NCI-H1436 treated with DMSO at 0.1 percent for 48 hours (cell line): Measurements from ENCODE around the gene SEMA5A.
"Not testable (repeated sequence)": the region's sequence is repeated elsewhere in the genome, so short reads cannot be mapped to it uniquely, and the experiment has no call there.

Experiments used
- DNase-seq: peaks from one replicate; lab custom pipeline; 2025; lab: John Stamatoyannopoulos, UW

SEMA5A gene

GRCh38 chr5:9354336-9355081 is 191.4 kb downstream of the SEMA5A start:
- DNase-seq = no peak

- DNase-seq = not testable (repeated sequence)
Observed at GRCh38 chr5:9353048-9353447, 192.8 kb downstream of the SEMA5A start.

GRCh38 chr5:9351546-9351945 is 194.3 kb downstream of the SEMA5A start:
- DNase-seq = no peak

GRCh38 chr5:9350301-9350797 is 195.5 kb downstream of the SEMA5A start:
- DNase-seq = no peak

- DNase-seq = no peak
Observed at GRCh38 chr5:9348401-9348996, 197.4 kb downstream of the SEMA5A start.

GRCh38 chr5:9347541-9348295 is 198.2 kb downstream of the SEMA5A start:
- no peak for DNase-seq

GRCh38 chr5:9347032-9347431 is 198.8 kb downstream of the SEMA5A start:
- no peak for DNase-seq

GRCh38 chr5:9344751-9345240 is 201.1 kb downstream of the SEMA5A start:
- DNase-seq = no peak

- no peak for DNase-seq
Observed at GRCh38 chr5:9343146-9343850, 202.6 kb downstream of the SEMA5A start.

GRCh38 chr5:9342161-9342787 is 203.6 kb downstream of the SEMA5A start:
- no peak for DNase-seq

GRCh38 chr5:9340085-9340484 is 205.8 kb downstream of the SEMA5A start:
- DNase-seq = no peak

GRCh38 chr5:9339206-9339818 is 206.6 kb downstream of the SEMA5A start:
- no peak for DNase-seq

- DNase-seq = no peak
Observed at GRCh38 chr5:9338796-9339195, 207.1 kb downstream of the SEMA5A start.

- no peak for DNase-seq
Observed at GRCh38 chr5:9337928-9338595, 207.8 kb downstream of the SEMA5A start.

- DNase-seq = no peak
Observed at GRCh38 chr5:9335754-9336495, 209.9 kb downstream of the SEMA5A start.

GRCh38 chr5:9335269-9335668 is 210.6 kb downstream of the SEMA5A start:
- DNase-seq = no peak

- DNase-seq = no peak
Observed at GRCh38 chr5:9332026-9332425, 213.8 kb downstream of the SEMA5A start.

GRCh38 chr5:9331372-9331771 is 214.5 kb downstream of the SEMA5A start:
- DNase-seq = no peak

- no peak for DNase-seq
Observed at GRCh38 chr5:9329125-9329524, 216.8 kb downstream of the SEMA5A start.

- DNase-seq = no peak
Observed at GRCh38 chr5:9325549-9325948, 220.3 kb downstream of the SEMA5A start.
